Heart left ventricle (tissue), 16 donors: ENCODE measurements around the gene RNF6. TPM values are rescaled to one million over a fixed set of nuclear protein-coding genes. Genes with fewer than 3 reads are reported as not detected.

Source experiments
- ATAC-seq, 4 donors: fragments of 200-7000 bp; cut with Tn5 transposase; one replicate each; pipeline ENCODE4 v1.9.1; 2020 to 2022; ENCODE audit warnings: moderate library complexity in 4 of 4, mild to moderate bottlenecking in 3 of 4, moderate number of reproducible peaks in 1 of 4
- DNase-seq, 5 donors: peaks; one replicate each; pipeline ENCODE4 v3.0.0-alpha.2; 2020
- H3K27ac ChIP-seq, 12 donors: fragments of 200-600 bp; sonication (generic) in 4 of 12; one replicate each; pipeline versions ENCODE4 v1.5.0 to v1.8.0; 2016 to 2022; ENCODE audit warnings: mild to moderate bottlenecking in 2 of 12
- H3K27me3 ChIP-seq, 9 donors: fragments of 200-600 bp; sonication (generic) in 2 of 9; one replicate each; pipeline versions ENCODE4 v1.5.1 to v1.8.0; 2016 to 2022; ENCODE audit warnings: mild to moderate bottlenecking in 3 of 9
- H3K36me3 ChIP-seq, 9 donors: fragments of 200-600 bp; sonication (generic) in 2 of 9; one replicate each; pipeline versions ENCODE4 v1.5.0 to v1.8.0; 2018 to 2022; ENCODE audit warnings: mild to moderate bottlenecking in 2 of 9
- H3K4me1 ChIP-seq, 12 donors: fragments of 200-600 bp; sonication (generic) in 4 of 12; one replicate each; pipeline versions ENCODE4 v1.5.0 to v1.8.0; 2016 to 2022; ENCODE audit warnings: mild to moderate bottlenecking in 3 of 12
- H3K4me3 ChIP-seq, 12 donors: fragments of 200-600 bp; sonication (generic) in 4 of 12; one replicate each; pipeline versions ENCODE4 v1.5.0 to v1.8.0; 2017 to 2022; ENCODE audit warnings: mild to moderate bottlenecking in 9 of 12, moderate library complexity in 4 of 12
- H3K9me3 ChIP-seq, 12 donors: fragments of 200-600 bp; sonication (generic) in 4 of 12; one replicate each; pipeline versions ENCODE4 v1.5.0 to v1.8.0; 2016 to 2022; ENCODE audit warnings: mild to moderate bottlenecking in 1 of 12
- POLR2A ChIP-seq, 2 donors: fragments of 450-650 bp; IDR thresholded peaks; one replicate each; pipeline ENCODE4 v1.6.1; 2017; ENCODE audit warnings: antibody characterized with exemption in 2 of 2, mild to moderate bottlenecking in 2 of 2, moderate library complexity in 2 of 2
- WGBS, 4 donors: extraction: QIAGEN DNeasy Blood & Tissue Kit in 2 of 4; methylation state at CpG; one replicate each; pipeline versions ENCODE4 v1.1.5 to v1.1.7; 2013 to 2018; 5-methylcytosine and 5-hydroxymethylcytosine counted together
- intact Hi-C, 10 donors: fragments of 100-400 bp; cut with DNase I; formaldehyde crosslinking; loops; one replicate each; pipeline versions ENCODE4 v1.11.1 to v1.14.2; 2022
- polyA plus RNA-seq, 2 donors: library from polyadenylated mRNA; stranded (reverse); fragments of 200-250 nt; gene quantifications; one replicate each; pipeline ENCODE4 v1.2.3, GENCODE V29; 2013
- total RNA-seq, 9 donors: library from RNA; depleted of rRNA in 2 of 9; stranded (reverse); fragments of >200 nt in 2 of 9; fragmentation: NEBNext Ultra II Directional in 3 of 9; extraction: Animal tissue kit (Norgen Biotek cat#: 25700) in 3 of 9; gene quantifications; one replicate each; pipeline versions ENCODE4 v1.1.0 to v1.2.4, GENCODE V29; 2016 to 2023
- TF ChIP-seq, protein P1 (sequence below), 12 donors: fragments of 200-600 bp; sonication (generic) in 4 of 12; IDR thresholded peaks; one replicate each; pipeline versions ENCODE4 v1.5.0 to v1.8.0; 2018 to 2022; ENCODE audit warnings: antibody characterized with exemption in 12 of 12, mild to moderate bottlenecking in 5 of 12
- donor health status: ischemic (EF 13 %, LVEDD 7.1; RV severe dilation, severe dysfunction).
- donor health status: healthy with polysubstance abuse.
- donor health status: DM: no; HTN: yes; CAD: no.
- donor health status: DM: no; HTN: no; CAD: no.
- donor health status: ischemic (EF 25% LVEDD 6.9; RV normal size, moderate dysfunction).
- donor health status: ischemic (EF 25% LVEDD 5.7; RV mildly dilated, moderate dysfunction).
- donor health status: healthy.
- donor health status: DM: yes; HTN: yes; CAD: no.
- donor health status: ischemic (EF 35%, LVEDD 5.7; RV mildly dilated, moderate dysfunction).
- donor health status: nonischemic (EF 11% LVEDD 7.7; RV severe dilation, severe dysfunction).
- donor health status: DM: yes; HTN: yes; CAD: no.
- donor health status: PGD.
- donor health status: ischemic (EF 29% LVEDD 5.4; RV normal size, mild dysfunction).
- donor health status: nonischemic (EF 23%, LVEDD 6.1; RV moderate dilation, normal function).

The RNF6 gene
- total and polyA plus RNA-seq, 11 donors, result 8.6 to 38.2 (median 23.8) TPM

DNA sequence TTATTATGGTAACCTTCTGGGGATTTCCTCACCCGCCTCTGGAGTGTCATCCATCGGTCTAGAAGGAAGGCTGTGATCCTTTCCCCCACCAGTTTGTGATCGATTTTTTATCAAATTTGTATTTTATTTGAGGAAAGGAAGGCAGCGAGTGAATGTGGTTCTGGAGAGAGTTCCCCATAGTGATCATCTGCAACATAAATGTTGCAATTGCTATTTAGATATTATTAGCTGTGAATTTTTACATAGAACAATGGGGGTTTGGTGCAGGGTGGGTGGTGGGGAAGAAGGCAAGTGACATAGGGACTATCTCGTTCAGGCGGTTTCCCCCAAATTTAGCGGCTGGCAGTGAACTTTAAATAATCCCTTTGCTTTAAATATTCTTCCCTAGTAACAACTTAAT, 33.0 kb upstream of the RNF6 start:
- peaks cover 0 to 1% (median 0%) of the 10 kb centered on the region in 9 donors for H3K27me3 ChIP-seq
- peak overlapping the region; percentile 70 to 97 (median 89) for H3K4me3 ChIP-seq
- peaks cover 0 to 32% (median 17%) of the 10 kb centered on the region in 12 donors for H3K4me1 ChIP-seq
- DNase-seq (no peak), ATAC-seq (no peak)
- H3K9me3 ChIP-seq, result no peaks in the 10 kb centered on the region
- peak overlapping the region; percentile 86 to 97 (median 93) for H3K27ac ChIP-seq
- no peak for TF ChIP-seq POLR2A (IDR thresholded peaks at IDR 0.05)
- TF ChIP-seq, protein P1, sequence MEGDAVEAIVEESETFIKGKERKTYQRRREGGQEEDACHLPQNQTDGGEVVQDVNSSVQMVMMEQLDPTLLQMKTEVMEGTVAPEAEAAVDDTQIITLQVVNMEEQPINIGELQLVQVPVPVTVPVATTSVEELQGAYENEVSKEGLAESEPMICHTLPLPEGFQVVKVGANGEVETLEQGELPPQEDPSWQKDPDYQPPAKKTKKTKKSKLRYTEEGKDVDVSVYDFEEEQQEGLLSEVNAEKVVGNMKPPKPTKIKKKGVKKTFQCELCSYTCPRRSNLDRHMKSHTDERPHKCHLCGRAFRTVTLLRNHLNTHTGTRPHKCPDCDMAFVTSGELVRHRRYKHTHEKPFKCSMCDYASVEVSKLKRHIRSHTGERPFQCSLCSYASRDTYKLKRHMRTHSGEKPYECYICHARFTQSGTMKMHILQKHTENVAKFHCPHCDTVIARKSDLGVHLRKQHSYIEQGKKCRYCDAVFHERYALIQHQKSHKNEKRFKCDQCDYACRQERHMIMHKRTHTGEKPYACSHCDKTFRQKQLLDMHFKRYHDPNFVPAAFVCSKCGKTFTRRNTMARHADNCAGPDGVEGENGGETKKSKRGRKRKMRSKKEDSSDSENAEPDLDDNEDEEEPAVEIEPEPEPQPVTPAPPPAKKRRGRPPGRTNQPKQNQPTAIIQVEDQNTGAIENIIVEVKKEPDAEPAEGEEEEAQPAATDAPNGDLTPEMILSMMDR (IDR thresholded peaks at IDR 0.05), result no peak
- H3K36me3 ChIP-seq, result no peaks in the 10 kb centered on the region
- intact Hi-C loops, result loop anchor here in 6 of 10 donors (2.0 to 10.0 kb wide), 7 partner anchors 33 to 230 kb away; partner anchors contain the start of gene RNF6 (in 1 of the 6)
- WGBS, 4 donors, result 1 to 3% (median 2%) methylated on average over 7 of the region's 7 CpGs

DNA sequence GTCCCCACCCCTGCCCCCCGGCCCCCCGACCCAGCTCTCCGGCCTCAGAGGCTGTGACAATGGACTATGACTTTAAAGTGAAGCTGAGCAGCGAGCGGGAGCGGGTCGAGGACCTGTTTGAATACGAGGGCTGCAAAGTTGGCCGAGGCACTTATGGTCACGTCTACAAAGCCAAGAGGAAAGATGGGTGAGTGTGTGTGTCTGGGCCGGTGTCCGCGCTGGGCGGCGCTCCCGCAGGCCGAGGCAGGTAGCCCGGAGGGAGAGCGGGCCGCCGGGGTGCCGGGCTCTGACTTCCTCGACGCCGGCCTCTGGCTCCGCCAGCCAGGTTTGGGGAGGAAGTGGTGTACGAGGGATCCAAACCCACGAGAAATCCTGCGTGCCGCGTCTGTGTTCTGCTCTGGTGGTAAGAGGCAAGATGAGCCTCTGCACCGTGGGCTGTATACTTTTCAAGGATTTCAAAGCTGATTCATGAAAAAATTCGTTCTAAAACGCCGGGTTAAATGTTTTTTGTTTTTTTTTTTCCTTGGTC, 32.5 kb upstream of the RNF6 start:
- no peaks in the 10 kb centered on the region for H3K36me3 ChIP-seq
- intact Hi-C loops, result loop anchor here in 7 of 10 donors (2.0 to 10.0 kb wide), 9 partner anchors 32 to 243 kb away; partner anchors contain the start of gene RNF6 (in 1 of the 7)
- H3K4me1 ChIP-seq, result peaks cover 0 to 32% (median 17%) of the 10 kb centered on the region in 12 donors
- TF ChIP-seq, protein P1 (IDR thresholded peaks at IDR 0.05), result no peak
- no peak for TF ChIP-seq POLR2A (IDR thresholded peaks at IDR 0.05)
- H3K27me3 ChIP-seq, result peaks cover 0 to 3% (median 0%) of the 10 kb centered on the region in 9 donors
- H3K9me3 ChIP-seq, result no peaks in the 10 kb centered on the region
- H3K27ac ChIP-seq, result peak overlapping the region; percentile 86 to 97 (median 93)
- DNase-seq (peak; percentile 44 to 80 (median 61)), ATAC-seq (peak in 3 of 4 donors; percentile 51 to 64 (median 56))
- 0 to 1% (median 0%) methylated on average over 33 to 35 of the region's 35 CpGs for WGBS, 4 donors
- peak overlapping the region; percentile 70 to 97 (median 89) for H3K4me3 ChIP-seq

DNA sequence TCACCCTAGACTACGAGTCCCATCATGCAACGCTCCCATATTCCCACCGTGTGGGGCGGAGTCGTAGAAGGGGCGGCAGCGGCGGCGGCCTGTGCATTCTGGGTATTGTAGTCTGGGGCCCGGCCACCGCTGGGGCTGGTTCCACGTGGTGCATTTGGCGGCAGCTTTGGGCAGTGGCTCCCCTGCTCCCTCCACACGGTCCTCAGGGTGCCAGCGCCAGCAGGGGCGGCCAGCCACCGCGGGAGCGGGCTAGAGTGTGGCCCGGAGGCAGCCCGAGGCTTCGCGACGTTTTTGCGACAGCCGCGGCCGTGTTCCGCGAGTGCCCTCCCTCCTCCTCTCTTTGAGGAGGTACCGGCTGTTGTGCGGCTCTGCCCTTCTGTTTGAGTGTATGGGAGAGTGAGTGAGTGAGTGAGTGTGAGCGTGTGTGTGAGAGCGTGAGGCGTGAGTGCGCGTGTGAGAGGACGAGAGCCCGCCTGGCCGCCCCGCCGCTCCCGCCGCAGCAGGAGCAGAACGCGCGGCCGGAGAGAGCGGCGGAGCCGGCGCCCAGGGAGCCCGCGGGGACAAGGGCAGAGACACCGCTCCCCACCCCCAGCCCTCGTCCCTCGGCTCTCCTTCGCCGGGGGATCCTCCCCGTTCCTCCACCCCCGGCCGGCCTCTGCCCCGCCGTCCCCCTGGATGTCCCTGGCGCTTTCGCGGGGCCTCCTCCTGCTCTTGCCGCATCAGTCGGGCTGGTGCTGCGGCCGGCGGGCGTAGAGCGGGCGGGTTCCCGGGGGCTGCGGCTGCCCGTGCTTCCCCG, 31.9 kb upstream of the RNF6 start, which contains the start of gene CDK8:
TSS of gene CDK8 (plus strand) at position 343 of the 796 bp plus-strand sequence. CDS start 513 bp downstream, outside the sequence.
- ATAC-seq (peak; percentile 92 to 98 (median 96)), DNase-seq (peak; percentile 93 to 96 (median 93))
- H3K27me3 ChIP-seq, result peaks cover 0 to 3% (median 0%) of the 10 kb centered on the region in 9 donors
- intact Hi-C loops, result loop anchor here in 6 of 10 donors (2.0 to 10.0 kb wide), 9 partner anchors 31 to 243 kb away; partner anchors contain the start of gene RNF6 (in 2 of the 6)
- peak within 1 kb of the TSS; percentile 86 to 97 (median 93) for H3K27ac ChIP-seq
- H3K36me3 ChIP-seq, result no peaks in the 10 kb centered on the region
- TF ChIP-seq, protein P1 (IDR thresholded peaks at IDR 0.05), result no peak
- TF ChIP-seq POLR2A (IDR thresholded peaks at IDR 0.05), result peak in 1 of 2 donors; percentile 60
- H3K4me3 ChIP-seq, result peak within 1 kb of the TSS; percentile 70 to 97 (median 89)
- WGBS, 4 donors, result 0 to 1% (median 1%) methylated on average over 35 to 79 of the region's 79 CpGs
- peaks cover 0 to 28% (median 17%) of the 10 kb centered on the region in 12 donors for H3K4me1 ChIP-seq
- no peaks in the 10 kb centered on the region for H3K9me3 ChIP-seq
